ENCODE data around the gene PTGDS.

Gene PTGDS

GRCh38 chr9:136951541-136952320 is 25.6 kb upstream of the PTGDS start, which contains the start of gene LCN12:
LCN12 (plus strand) TSS chr9:136952273; CDS start chr9:136952328, 55 bp downstream.
- peaks cover 2% of the 10 kb centered on the region for H3K9me3 Mint-ChIP-seq
- no peak within 1 kb of the TSS for H3K27ac Mint-ChIP-seq
- H3K4me1 Mint-ChIP-seq (ENCODE audit: low read depth) = peaks cover 15% of the 10 kb centered on the region
- no peaks in the 10 kb centered on the region for H3K27me3 Mint-ChIP-seq
- no peak for DNase-seq
- H3K4me3 Mint-ChIP-seq = no peak within 1 kb of the TSS
- H3K36me3 Mint-ChIP-seq (ENCODE audit: low read depth) = no peaks in the 10 kb centered on the region

DNA sequence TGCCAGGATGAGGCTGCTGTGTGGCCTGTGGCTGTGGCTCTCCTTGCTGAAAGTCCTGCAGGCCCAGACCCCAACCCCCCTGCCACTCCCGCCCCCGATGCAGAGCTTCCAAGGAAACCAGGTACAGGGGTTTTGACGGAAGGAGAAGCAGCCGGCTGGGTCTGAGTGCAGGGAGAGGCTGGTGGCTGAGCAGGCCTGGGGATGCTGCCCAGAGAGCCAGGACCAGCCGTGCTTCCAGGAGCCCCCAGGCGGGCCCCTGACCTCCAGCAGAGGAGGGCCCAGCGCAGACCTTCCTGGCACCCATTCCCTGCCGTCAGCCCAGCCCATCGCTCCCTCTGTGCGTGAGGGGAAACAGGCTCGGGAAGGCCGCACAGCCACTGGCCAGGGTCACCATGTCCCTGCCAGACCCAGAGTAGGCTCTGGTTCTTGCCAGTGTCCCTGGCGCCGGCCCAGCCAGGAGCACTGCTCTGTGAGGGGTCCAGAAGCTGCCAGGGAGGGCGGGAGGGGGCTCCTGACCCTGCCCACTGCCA is 24.9 kb upstream of the PTGDS start:
- H3K9me3 Mint-ChIP-seq = peaks cover 2% of the 10 kb centered on the region
- H3K27ac Mint-ChIP-seq = no peak overlapping the region
- H3K27me3 Mint-ChIP-seq = no peaks in the 10 kb centered on the region
- no peak for DNase-seq
- H3K36me3 Mint-ChIP-seq (ENCODE audit: low read depth) = no peaks in the 10 kb centered on the region
- H3K4me3 Mint-ChIP-seq = no peak overlapping the region
- peaks cover 13% of the 10 kb centered on the region for H3K4me1 Mint-ChIP-seq (ENCODE audit: low read depth)

GRCh38 chr9:136952876-136953770 is 24.2 kb upstream of the PTGDS start:
- no peak for DNase-seq
- H3K27me3 Mint-ChIP-seq = no peaks in the 10 kb centered on the region
- H3K9me3 Mint-ChIP-seq = peaks cover 2% of the 10 kb centered on the region
- H3K36me3 Mint-ChIP-seq (ENCODE audit: low read depth) = no peaks in the 10 kb centered on the region
- no peak overlapping the region for H3K27ac Mint-ChIP-seq
- no peak overlapping the region for H3K4me3 Mint-ChIP-seq
- H3K4me1 Mint-ChIP-seq (ENCODE audit: low read depth) = peaks cover 12% of the 10 kb centered on the region

- Mint-ChIP-seq H3K4me3 (no peak overlapping the region), H3K36me3 (ENCODE audit: low read depth) (no peaks in the 10 kb centered on the region), H3K9me3 (peaks cover 2% of the 10 kb centered on the region), H3K4me1 (ENCODE audit: low read depth) (peaks cover 10% of the 10 kb centered on the region), H3K27ac (no peak overlapping the region), H3K27me3 (no peaks in the 10 kb centered on the region)
- DNase-seq = no peak
Observed at GRCh38 chr9:136953771-136954269, 23.5 kb upstream of the PTGDS start.

- no peaks in the 10 kb centered on the region for H3K36me3 Mint-ChIP-seq (ENCODE audit: low read depth)
- H3K9me3 Mint-ChIP-seq = peaks cover 2% of the 10 kb centered on the region
- no peaks in the 10 kb centered on the region for H3K27me3 Mint-ChIP-seq
- no peak for DNase-seq
- H3K4me3 Mint-ChIP-seq = no peak overlapping the region
- peaks cover 10% of the 10 kb centered on the region for H3K4me1 Mint-ChIP-seq (ENCODE audit: low read depth)
- no peak overlapping the region for H3K27ac Mint-ChIP-seq
Observed at GRCh38 chr9:136954270-136955083, 22.8 kb upstream of the PTGDS start.

DNA sequence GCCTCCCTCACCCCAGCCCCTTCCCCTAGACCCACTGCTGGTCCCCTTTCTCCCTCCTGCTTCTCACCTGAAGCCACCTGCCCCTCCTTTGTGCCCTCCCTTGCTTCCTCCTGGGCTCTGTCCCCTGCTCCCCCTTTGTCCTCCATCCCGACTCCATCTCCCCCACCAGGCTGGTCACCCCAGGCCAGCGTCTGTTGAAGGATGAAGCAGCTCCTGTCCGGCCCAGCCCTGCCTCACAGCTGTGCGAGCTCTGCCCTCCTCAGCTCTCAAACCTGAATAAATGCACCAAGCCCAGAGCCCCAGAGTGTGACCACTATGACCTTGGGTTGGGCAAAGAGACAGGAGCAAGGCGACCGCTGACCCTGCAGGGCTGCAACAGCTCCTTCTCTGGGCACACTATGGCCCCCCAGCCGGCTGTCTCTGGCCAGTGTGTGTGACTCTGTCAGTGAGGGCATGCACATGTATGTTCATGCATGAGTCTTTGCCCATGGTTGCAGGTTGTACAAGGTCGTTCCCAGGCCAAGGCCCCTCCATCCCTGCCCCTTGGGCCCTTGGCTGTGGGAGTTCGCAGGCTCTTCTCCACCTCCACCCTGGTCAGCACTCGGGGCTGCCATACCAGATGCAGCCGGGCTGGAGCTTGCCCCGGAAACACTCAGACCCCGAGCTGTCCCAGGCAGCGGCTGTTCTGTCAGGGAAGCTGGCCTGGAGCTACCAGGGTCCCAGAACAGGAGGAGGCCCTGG is 21.9 kb upstream of the PTGDS start:
- no peak for DNase-seq
- Mint-ChIP-seq H3K27me3 (no peaks in the 10 kb centered on the region), H3K27ac (no peak overlapping the region), H3K4me1 (ENCODE audit: low read depth) (peaks cover 6% of the 10 kb centered on the region), H3K4me3 (no peak overlapping the region), H3K9me3 (peaks cover 2% of the 10 kb centered on the region), H3K36me3 (ENCODE audit: low read depth) (no peaks in the 10 kb centered on the region)

- H3K4me1 Mint-ChIP-seq (ENCODE audit: low read depth) = peaks cover 5% of the 10 kb centered on the region
- no peaks in the 10 kb centered on the region for H3K36me3 Mint-ChIP-seq (ENCODE audit: low read depth)
- no peaks in the 10 kb centered on the region for H3K27me3 Mint-ChIP-seq
- peaks cover 2% of the 10 kb centered on the region for H3K9me3 Mint-ChIP-seq
- no peak for DNase-seq
- no peak overlapping the region for H3K4me3 Mint-ChIP-seq
- H3K27ac Mint-ChIP-seq = no peak overlapping the region
Observed at GRCh38 chr9:136955943-136956335, 21.4 kb upstream of the PTGDS start.

DNA sequence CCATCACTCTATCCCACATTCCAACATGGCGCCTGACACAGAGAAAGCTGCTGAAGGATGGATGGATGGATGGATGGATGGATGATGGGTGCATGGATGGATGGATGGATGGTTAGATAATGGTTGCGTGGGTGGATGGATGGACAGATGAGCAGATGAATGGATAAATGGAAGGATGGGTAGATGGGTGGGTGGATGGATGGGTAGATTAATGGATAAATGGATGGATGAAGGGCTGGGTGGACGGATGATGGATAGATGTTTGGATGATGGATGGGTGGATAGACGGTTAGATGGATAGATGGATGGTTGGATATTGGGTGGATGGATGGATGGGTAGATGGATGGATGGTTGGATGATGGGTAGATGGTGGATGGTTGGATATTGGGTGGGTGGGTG is 20.7 kb upstream of the PTGDS start:
- Mint-ChIP-seq H3K4me1 (ENCODE audit: low read depth) (peaks cover 5% of the 10 kb centered on the region), H3K36me3 (ENCODE audit: low read depth) (no peaks in the 10 kb centered on the region), H3K9me3 (peaks cover 2% of the 10 kb centered on the region), H3K27ac (no peak overlapping the region), H3K4me3 (no peak overlapping the region), H3K27me3 (no peaks in the 10 kb centered on the region)
- no peak for DNase-seq

DNA sequence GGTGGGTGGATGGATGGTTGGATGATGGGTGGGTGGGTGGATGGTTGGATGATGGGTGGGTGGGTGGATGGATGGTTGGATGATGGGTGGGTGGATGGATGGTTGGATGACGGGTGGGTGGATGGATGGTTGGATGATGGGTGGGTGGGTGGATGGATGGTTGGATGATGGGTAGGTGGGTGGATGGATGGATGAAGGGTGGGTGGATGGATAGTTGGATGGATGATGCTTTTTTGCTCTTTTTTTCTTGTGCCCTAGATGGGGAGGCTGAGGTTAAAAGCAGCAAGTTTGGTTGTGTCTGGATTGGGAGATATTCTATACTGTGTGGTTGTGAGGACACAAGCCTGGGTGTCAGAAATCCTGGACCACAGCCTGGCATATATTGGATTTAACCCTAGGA is 19.8 kb upstream of the PTGDS start:
- Mint-ChIP-seq H3K27ac (no peak overlapping the region), H3K36me3 (ENCODE audit: low read depth) (no peaks in the 10 kb centered on the region), H3K9me3 (peaks cover 2% of the 10 kb centered on the region), H3K27me3 (no peaks in the 10 kb centered on the region), H3K4me1 (ENCODE audit: low read depth) (peaks cover 8% of the 10 kb centered on the region), H3K4me3 (no peak overlapping the region)
- DNase-seq = no peak

DNA sequence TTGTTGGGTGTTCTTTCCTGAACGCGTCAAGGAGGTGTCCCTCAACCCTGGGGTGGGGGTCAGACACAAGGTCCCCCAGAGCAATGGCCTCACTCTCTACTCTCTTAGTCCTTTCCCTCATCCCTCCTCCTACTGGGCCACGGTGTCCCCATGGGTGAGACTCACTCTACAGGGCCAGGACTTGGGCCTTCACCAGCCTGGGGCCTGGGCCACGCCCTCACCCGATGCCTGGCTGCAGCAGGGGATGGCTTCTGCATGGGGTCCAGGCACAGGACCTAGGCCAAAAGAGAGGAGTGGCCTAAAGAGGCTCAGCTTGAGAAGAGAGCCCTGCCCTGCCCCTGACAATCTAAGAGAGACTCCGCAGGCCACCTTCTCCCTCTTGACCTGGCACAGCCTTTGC is 19.4 kb upstream of the PTGDS start:
- no peak overlapping the region for H3K4me3 Mint-ChIP-seq
- H3K36me3 Mint-ChIP-seq (ENCODE audit: low read depth) = no peaks in the 10 kb centered on the region
- no peaks in the 10 kb centered on the region for H3K27me3 Mint-ChIP-seq
- peaks cover 13% of the 10 kb centered on the region for H3K4me1 Mint-ChIP-seq (ENCODE audit: low read depth)
- DNase-seq = no peak
- H3K27ac Mint-ChIP-seq = no peak overlapping the region
- peaks cover 2% of the 10 kb centered on the region for H3K9me3 Mint-ChIP-seq

GRCh38 chr9:136958473-136958872 is 18.8 kb upstream of the PTGDS start:
- Mint-ChIP-seq H3K4me3 (no peak overlapping the region), H3K36me3 (ENCODE audit: low read depth) (no peaks in the 10 kb centered on the region), H3K27ac (no peak overlapping the region), H3K27me3 (no peaks in the 10 kb centered on the region), H3K4me1 (ENCODE audit: low read depth) (peaks cover 15% of the 10 kb centered on the region), H3K9me3 (peaks cover 2% of the 10 kb centered on the region)
- no peak for DNase-seq

DNA sequence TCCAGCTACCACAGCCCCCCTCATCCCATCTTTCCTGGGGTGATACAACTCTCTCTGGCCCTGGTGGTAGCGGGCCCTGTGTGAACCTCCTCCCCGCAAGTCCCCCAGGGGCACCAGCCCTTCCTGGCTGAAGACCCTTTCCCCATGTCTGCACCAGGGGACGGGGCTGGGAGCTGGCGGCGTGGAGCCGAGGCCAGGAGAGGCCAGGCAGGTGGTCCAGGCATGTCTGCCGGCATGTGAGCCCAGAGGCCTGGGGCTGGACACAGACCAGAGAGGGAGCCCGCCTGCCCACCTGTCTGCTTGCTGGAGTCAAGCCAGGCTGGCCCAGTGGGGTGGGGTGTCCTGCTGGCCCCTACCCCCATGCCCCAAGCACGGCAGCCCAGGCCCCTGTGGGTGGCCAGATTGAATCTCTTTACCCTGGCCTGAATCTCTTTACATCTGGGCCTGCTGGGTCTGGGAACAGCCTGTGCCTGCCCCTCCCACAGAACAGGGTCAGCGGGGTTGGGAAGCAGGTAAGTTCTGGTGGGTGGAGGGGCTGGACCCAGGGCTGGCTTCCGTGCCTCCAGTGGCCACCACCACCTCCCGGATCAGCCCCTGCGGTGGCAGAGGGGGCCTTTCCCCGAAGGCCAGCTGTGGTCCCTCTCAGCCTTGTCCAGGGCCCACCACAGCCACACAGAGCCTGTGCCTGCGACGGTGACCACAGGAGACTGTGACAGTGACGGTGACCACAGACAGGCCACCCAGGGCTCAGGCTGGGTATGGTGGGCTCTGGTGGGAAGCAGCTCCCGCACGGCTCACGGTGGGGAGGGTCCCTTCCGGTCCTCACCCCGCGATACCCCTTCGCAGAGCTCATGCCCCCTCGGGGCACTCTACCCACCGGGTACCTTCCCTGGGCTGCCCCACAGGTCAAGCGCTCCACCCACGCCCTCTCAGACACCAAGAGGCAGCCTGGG is 18.1 kb upstream of the PTGDS start:
- Mint-ChIP-seq H3K9me3 (peaks cover 2% of the 10 kb centered on the region), H3K27ac (no peak overlapping the region), H3K4me1 (ENCODE audit: low read depth) (peaks cover 15% of the 10 kb centered on the region), H3K36me3 (ENCODE audit: low read depth) (no peaks in the 10 kb centered on the region), H3K4me3 (no peak overlapping the region), H3K27me3 (no peaks in the 10 kb centered on the region)
- no peak for DNase-seq
